ENCODE data around the gene PAQR6.

PAQR6 gene

GRCh38 chr1:156193488-156194299, 54.2 kb downstream of the PAQR6 start, which contains the start of gene SLC25A44:
TSS of gene SLC25A44 (plus strand) at chr1:156194104. CDS start at chr1:156199848, 5,744 bp downstream.
- peak; percentile 96 for DNase-seq (ENCODE audit: low read depth)
